Hypothalamus (tissue), 51 donors: ENCODE results near the gene IL12A.
A peak's percentile ranks its signal among the peaks of the same experiment; 100 is the strongest.

Source experiments
- DNase-seq, 51 donors: peaks; one replicate each; lab custom pipeline; 2025; lab: John Stamatoyannopoulos, UW

Gene IL12A

DNA sequence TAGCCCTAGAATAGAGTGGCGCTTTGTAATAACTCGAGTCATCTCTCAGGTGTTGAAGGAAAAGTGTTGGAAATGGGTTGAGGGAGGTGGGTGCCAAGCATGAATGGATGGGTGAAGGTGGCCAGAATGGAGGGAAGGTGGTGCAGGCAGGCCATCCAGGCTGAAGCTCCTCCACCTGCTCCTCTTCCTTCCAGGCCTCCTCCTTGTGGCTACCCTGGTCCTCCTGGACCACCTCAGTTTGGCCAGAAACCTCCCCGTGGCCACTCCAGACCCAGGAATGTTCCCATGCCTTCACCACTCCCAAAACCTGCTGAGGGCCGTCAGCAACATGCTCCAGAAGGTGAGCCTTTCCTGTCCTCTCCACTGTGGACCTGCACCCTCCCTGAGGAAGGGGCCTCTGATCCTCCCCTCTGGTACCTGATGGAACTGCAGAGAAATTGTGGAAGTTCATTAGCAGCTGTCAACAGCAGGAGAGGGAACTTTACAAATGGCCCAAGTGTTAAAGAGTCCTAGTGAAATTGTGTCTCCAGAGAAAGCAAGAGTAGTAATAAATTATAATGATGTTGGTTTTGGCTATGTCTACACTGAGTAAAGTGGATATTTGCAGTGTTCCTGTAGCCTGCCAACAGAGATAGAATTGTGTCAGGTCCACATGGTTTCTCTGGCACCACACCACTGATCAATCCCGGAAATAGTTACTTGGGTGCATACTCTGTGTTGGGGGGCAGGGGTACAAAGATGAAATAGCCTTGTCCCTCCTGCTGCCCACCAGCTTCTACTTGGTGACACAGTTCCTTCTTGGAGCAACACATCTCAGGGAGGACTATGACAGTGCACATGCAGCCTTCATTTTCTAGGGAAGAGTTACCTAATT is 1.6 kb downstream of the IL12A start:
- DNase-seq = no peak

DNA sequence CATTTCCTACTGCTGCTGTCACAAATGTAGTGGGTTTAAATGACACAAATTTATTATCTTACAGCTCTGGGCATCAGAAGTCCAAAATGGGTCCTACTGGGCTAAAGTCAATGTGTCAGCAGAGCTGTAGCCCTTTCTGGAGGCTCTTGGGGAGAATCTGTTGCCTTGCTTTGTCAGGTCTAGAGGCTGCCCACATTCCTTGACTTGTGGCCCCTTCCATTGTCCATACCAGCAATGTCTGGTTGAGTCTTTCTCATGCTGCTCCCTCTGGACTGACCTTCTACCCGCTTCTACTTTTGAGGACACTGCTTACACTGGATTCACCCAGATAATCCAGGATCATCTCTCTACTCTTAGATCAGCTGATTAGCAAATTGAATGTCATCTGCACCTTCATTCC is 3.0 kb downstream of the IL12A start:
- DNase-seq = no peak

DNA sequence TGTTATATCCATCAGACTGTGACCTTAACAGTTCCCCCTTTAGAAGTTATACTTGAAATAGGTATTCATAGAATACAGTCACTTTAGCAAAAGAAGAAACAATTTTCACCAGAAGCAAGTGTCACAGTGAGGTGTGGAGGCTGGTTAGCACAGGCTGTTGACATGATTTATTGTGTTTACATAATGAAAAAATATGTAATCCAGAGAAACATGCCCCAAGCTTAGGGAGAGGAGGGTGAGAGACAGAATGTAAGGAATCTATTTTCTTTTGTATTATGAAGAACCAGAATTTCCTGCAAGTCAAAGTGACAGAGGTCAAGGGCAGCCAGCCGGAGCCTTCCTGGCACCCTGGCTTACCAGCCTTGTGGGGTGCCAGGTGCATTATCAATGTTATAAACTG is 4.0 kb downstream of the IL12A start:
- DNase-seq = no peak

DNA sequence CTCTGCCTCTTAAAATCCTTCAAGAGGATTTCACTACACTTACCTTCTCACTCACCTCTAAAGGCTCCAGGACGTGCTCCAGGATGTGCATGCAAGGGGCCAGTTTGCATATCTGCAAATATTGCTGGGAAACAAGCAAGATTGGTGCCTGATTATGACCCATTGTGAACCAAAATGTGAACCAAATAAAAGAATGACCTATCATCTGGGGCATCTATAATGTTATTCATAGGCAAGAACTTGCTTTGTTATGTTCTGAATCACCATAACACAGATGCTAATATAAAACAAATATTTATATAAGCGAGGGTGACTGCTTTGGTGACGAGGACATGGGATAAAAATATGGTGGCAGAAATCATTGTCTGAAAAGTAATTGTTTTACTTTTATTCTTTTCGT is 5.5 kb downstream of the IL12A start:
- DNase-seq = no peak

DNA sequence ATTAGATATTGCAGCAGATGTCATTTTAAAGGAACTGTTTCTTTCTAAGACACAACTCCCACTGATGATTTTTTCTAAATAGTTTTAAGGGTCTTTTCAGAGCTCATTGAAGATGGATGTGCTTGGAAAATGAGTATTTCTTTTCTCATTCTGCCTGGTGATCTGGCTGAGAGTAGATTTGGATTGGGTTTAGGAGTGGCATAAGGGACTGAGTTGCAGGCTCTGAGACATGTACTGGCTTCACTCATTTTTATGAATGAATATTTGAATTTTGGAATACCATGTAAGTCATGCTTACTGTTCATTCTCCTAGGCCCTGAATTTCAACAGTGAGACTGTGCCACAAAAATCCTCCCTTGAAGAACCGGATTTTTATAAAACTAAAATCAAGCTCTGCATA is 6.5 kb downstream of the IL12A start:
- DNase-seq = no peak

DNA sequence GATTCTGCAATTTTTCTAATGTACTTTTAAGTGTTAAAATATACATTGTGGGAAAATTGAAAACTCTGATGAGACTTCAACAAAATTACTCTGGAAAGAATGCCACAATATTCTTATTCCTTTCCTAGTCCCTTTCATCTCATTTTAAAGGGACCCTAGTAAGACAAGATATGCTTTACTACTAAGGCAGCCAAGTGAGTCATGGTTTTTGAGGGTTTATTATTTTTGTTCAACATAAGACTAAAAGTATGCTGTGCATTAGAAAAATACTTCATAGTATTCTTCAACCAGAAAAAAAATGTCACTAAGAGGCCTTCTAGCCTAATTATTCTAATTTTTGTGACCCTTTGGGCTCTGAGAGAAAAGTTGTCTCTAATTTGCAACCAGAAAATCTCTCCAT is 7.4 kb downstream of the IL12A start:
- no peak for DNase-seq

DNA sequence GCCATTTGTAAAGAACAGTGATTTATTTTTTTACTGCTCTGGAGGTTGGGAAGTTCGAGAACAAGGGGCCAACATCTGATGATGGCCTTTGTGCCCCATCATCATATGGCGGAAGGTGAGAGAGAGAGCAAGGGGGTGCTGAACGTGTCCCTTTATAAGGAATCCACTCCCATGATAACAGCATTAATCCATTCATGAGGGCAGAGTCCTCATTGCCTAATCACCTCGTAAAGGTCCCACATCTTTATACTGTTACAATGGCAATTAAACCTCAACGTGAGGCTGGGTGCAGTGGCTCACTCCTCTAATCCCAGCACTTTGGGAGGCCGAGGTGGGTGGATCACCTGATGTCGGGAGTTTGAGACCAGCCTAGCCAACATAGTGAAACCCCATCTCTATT is 8.3 kb downstream of the IL12A start:
- DNase-seq = no peak

DNA sequence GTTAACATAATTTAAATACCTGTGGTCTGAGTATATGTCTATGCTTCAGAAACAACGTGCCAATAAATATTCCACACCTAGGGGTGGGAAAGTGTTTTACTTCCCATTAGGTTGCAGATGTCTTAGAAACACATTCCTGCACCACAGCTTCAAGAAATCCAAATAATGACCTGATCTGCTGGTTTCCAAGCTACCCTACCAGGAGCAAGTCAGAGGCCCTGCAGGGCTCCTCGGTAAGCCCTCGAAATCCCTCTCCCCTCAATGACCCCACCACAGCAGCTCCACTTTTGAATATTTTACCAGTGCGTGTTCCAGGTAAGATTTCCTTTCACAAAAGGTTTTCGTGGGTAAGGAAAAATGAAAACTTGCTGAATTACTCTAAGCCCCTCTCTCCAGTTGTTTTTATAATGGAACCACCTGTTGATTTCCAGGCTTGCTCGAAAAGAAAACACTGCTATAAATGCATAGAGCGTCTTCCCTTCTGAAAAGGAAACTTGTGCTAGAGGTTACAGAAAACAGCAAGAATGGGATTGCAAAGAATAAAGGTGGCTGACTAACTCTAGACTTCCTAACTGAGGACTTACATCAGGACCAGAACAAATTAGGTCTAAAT is 12.6 kb downstream of the IL12A start:
- DNase-seq = no peak

DNA sequence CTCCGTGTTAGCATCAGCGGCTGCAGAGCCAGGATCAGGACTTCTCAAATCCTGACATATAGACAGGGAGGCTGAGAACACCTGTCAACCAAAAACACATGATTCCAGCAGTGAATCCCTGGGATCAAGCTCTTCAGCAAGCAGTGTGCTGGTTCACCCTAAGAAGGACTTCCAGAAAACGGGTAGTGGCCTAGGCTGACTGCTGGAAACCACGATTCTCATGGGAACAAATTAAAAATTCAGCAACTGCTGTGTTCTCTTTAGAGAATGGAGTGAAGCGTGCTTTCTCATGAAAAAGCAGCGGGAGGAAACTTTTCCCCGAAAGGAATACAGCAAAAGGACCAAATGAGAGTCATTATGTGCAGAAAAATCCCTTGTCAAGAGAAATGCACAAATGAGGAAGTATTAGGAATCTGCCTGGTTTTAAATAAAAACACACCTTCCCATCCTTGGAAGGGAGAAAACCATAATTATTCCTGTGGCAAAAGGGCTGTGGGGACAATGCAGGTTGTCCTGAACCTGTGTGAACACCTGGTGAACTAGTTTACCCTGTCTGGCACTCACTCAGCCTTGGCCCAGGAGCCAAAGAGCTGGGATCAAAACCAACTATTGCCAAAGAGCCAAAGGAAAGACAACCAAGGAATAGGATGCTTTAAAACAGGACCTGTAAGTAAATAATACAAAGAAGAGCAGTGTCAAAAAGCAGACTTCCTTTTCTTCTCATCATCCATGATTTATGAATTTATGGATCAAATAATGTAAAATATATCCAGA is 13.4 kb downstream of the IL12A start:
- DNase-seq = peak in 5 of 51 donors; percentile 10 to 35 (median 20)

DNA sequence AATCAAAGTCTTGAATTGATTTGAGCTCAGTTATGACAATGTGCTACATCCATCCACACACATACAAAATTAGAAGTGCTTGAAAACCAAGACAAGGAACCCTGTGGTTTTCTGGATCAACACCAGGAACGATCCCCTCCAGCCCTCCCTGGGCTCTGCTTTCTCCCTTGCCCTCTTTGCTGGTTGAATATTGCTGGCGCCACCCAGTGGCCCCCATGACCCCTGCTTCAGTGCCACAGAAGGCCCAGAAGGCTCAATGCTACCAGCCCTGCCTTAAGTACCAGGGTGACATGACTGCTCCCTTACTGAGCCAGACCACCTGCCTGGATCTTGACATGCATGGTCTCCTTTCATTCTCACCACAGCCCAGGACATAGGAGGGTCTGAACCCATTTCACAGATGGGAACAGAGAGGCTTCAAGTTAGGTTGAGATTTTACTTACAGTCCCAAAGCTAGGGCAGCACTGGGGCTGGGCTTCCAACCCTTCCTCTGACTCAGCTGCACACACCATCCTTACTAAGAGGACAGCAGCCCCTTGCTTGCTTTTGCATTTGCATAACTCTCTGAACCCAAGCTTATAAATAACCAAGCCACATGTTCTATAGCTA is 15.0 kb downstream of the IL12A start:
- peak in 46 of 51 donors; percentile 6 to 81 (median 41) for DNase-seq

DNA sequence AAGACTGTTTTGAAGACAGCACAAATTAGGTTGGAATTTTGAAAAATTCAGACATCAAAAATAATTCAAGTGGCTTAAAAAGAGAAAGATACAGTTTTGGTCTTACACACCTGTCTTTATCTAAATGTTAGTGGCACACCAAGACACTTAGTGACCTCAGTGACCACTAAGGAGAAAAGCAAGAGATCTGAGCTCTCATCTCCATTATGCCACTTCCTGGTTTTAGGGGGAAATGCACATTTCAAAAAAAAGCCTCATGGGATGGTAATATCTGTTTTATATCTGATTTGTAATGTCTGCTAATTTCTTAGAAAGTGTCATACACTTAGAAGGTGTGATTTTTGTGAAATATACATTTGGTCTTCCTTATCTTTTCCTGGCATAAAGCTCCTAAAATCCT is 16.4 kb downstream of the IL12A start:
- no peak for DNase-seq

DNA sequence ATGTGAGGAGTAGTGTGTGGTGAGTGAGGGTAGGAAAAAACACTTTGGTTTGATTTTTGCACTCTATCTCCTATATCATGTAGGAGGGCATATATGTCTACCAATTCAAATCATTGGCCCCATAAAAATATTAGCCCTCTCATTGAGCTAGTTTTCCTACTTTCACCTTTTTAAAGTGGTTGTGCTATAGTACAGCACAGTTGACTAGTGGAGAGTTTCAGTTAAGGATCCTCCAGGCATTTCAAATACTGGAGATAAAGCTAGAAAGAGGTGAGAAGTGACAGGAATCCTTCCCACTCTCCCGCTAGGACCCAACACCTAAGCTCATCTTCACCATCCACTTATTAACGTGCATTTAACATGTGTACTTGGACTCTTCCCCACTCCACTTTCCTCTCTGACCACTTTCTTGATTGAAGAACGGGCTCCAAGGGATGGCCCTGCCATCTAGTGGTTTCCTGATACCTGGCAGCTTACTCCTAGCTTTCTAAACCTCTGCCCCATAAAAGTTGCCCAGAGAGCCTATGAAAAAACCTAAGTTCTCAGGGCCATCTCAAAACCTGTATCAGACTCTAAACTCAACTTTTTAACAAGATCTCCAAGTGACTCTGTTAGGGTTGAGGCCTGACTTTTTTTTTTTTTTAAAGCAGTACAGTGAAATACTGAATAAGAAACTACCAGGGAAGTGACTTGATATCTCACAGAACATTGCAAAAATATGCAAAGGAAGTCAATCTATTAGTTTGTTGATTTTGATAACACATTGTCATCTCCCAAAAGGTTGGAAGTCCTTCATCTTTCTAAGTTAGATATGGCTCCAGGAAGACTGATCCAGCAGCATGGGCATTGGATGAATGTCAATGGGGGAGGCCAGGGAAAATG is 17.9 kb downstream of the IL12A start:
- peak in 37 of 51 donors; percentile 1 to 78 (median 23) for DNase-seq

DNA sequence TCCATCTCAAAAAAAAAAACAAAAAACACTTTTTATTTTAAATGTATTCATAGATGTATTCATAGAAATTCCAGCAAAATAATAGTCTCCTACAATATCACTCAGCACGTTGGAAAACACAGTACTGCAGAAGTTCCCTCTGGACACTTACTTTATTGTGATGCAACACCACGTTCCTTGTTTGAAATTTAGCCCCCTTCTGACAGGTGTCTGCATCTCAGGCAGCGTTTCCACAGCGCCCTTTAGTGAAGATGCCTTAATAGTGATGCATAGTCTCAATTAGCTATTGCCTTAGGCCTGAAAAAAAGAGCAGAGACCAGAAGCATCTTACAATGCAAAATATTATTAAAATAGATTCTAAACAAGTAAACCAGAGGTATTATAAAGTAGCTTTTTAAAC is 20.3 kb downstream of the IL12A start:
- DNase-seq = no peak

DNA sequence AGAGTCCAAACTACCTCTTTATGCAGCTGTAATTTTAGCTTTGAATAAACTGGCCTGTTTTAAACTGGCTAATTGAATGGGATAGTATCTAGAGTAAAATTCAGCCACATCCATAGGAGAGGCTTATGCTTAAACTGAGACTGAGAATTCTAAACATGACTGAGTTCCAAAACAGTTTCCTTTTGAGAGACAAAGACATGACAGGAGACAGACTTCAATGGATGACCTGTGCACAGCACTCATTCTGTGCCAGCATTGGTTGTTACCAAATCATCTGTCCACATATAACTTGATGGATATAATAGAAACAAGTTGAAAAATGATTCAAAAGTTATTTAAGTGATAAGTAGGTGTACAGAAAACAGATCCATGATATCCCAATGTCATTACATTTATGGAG is 20.9 kb downstream of the IL12A start:
- DNase-seq = no peak

DNA sequence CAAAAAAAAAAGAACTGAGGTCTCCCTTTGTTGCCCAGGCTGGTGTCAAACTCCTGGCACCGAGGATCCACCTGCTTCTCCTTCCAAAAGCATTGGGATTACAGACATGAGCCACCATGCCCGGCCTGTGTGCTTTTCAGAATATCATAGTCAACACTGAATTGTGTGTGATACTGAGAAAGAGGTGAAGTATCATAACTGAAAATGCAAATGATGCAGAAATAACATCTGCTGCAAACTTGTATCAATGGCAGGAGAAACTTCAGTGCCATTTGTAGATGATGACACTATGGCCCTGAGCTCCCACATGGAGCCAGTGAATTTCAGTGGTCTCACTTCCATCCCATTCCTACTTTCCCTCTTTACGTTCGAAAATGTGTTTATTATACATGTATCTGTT is 21.9 kb downstream of the IL12A start:
- no peak for DNase-seq

DNA sequence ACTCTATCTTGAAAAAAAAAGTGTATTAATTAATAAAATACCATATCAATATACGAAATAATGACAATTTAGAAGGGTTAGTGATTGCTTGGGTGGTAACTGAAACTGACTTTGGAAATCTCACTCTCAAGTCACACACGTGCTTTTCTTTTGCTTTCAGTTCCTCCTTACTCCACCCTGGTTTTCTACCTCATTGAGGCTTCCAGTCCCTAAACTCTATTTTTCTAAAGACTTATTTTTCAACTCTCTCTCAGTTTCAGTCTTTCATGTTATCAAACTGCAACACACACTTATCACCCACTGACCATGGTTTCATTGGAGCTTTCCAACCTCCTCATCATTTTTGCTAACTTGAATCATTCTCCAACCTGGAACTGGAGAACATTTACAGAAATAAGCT is 23.5 kb downstream of the IL12A start:
- no peak for DNase-seq

DNA sequence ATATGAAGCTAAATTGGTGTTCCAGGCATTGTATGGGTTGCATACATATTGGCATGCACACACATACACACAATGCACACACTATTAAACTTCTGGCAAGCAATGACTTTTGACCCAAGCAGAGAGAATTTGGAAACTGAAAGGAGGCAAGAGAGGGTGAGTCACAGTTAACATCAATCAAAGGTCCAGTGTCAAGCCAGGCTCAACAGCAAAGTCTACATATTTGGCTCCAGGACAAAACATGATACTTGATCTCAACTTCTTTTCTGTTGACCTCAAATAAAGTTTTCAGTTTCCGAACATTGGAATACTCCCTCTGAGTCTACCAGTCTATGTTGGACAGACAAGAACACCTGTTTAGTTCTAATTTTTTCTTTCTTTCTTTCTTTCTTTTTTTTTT is 28.3 kb downstream of the IL12A start:
- DNase-seq = no peak

DNA sequence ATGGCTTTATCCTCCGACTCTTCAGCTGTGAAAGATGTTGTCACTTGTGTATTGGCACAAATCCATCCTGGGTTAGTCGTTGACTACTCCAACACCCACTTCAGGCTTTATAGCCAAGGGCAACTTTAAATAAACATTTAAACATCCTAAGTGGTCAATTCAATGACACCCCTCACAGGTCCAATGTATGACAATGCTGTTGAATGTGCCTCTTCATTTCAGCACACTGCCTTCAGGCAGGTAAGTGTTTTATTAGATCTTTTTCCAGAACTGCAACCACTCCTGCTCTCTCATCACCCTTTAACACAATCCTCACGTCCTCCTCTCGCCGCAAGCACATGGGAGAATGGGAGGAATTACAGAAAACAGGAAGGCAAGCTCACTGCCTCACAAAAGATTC is 30.3 kb downstream of the IL12A start:
- no peak for DNase-seq

DNA sequence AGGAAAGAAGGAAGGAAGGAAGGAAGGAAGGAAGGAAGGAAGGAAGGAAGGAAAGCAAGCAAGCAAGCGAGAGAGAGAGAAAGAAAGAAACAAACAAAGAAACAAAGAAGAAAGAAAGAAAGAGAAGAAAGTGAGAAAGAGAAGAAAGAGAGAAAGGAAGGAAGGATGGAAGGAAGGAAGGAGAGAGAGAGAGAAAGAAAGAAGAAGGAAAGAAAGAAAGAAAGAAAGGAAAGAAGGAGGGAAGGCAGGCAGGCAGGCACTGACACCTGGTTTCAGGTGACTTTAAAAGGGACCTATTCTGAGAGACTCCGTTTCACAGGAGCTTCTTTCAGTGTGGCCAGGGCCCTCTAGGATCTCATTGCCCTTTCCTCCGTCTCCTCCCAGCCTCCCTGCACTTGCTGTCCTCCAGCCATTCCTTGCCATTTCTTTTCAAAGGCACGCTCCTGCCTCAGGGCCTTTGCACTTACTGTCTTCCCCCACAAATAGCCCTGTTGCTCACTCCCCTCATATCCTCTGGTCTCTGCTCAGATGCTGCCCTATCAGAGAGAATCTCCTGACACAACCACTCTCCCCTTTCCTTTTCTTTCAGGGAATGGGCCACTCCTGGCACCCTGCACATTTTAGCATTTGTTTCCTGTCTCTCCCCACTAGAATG is 31.5 kb downstream of the IL12A start:
- no peak for DNase-seq

DNA sequence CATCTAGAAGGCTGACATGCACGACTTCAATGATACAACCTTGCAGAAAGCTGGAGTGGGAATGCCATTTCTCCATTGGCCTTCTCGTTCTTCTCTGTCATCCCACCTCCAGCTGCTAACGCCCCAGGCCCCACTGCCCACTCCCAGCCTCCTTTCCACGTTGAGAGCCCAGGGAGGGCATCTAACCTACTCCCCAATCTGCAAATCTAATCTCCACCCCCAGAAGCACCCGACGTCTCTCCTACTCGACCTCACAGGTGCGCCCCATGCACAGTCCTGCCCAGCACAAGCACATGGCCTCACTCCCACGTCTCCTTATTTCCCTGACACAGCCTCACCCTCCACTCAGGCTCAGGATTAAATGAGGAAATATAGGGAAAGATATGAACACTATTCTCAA is 33.4 kb downstream of the IL12A start:
- DNase-seq = no peak
